HTERT RPE-1 (cell line): ENCODE data around the gene SNX18.
"Not testable (repeated sequence)": the region's sequence is repeated elsewhere in the genome, so short reads cannot be mapped to it uniquely, and the experiment has no call there.

Experiments
- in situ Hi-C: fragments of 300-500 bp; cut with MboI; formaldehyde crosslinking; loops from 4 replicates; pipeline ENCODE4 v1.14.3; 2020; ENCODE audit warnings: low sequenced_read_pairs

Gene SNX18, protein sequence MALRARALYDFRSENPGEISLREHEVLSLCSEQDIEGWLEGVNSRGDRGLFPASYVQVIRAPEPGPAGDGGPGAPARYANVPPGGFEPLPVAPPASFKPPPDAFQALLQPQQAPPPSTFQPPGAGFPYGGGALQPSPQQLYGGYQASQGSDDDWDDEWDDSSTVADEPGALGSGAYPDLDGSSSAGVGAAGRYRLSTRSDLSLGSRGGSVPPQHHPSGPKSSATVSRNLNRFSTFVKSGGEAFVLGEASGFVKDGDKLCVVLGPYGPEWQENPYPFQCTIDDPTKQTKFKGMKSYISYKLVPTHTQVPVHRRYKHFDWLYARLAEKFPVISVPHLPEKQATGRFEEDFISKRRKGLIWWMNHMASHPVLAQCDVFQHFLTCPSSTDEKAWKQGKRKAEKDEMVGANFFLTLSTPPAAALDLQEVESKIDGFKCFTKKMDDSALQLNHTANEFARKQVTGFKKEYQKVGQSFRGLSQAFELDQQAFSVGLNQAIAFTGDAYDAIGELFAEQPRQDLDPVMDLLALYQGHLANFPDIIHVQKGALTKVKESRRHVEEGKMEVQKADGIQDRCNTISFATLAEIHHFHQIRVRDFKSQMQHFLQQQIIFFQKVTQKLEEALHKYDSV

DNA sequence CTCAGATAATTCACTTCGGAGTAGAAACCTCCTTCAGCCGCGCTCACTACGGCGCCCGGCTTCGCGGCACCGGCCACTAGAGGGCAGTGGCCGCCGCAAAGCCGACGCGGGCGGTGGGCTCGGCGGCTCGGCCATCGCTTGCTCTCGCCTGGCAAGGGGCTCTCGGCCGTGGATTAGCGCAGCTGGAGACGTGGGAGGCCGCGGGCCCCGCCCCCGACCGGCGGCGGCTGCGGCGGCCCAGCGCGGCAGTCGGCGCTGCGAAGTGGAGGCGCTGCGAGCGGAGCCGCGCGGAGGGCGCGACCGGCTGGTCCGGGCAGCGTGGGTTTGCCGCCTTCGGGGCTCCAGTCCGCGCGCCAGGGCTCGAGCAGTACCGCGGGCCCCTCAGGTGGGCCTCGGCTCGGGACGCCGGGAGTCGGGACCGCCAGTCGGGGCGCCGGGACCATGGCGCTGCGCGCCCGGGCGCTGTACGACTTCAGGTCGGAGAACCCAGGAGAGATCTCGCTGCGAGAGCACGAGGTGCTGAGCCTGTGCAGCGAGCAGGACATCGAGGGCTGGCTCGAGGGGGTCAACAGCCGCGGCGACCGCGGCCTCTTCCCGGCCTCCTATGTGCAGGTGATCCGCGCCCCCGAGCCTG lies at the start of gene SNX18:
SNX18 (plus strand) TSS at position 248 of the 634 bp plus-strand sequence; CDS start at position 442, 194 bp downstream.
- in situ Hi-C loops = no loop called here

DNA sequence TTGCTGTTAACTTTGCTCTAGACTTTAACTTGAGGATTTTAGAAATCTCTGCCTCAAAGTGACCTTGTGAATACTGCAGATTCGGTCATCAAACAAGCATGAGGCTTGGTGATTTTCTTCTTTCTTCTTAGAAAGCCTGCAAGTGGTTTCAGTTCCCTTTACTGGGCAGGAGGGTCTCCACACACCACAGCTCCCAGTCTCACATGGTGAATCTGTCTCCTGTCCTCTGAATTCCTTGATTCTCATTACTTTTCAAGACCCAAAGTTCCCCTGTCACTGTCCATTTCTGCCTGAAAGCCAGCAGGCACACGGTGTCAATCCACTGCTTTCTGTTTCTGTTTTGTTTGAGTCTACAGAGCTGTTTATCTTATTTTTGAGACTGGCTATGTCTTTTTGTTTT lies 47.9 kb upstream of the SNX18 start:
- in situ Hi-C loops = no loop called here

DNA sequence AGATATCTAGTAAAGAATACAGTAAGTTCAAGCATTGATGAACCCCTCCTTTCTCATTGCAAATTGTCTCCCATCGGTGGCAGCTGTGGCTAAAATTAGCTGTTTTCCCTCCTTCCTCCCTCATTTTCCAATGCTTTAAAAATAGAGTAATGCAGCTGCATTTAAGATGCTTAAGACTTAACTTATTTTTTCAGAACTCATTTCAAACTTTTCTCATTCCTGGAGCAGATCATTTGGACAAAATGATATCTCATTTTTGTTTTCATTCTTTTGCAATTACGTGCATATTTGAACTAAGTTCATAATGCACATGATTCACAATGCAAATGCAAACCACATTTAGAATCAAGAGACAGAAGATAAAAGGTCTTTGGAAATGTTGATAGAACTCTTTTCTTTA lies 47.4 kb upstream of the SNX18 start:
- in situ Hi-C loops = no loop called here

DNA sequence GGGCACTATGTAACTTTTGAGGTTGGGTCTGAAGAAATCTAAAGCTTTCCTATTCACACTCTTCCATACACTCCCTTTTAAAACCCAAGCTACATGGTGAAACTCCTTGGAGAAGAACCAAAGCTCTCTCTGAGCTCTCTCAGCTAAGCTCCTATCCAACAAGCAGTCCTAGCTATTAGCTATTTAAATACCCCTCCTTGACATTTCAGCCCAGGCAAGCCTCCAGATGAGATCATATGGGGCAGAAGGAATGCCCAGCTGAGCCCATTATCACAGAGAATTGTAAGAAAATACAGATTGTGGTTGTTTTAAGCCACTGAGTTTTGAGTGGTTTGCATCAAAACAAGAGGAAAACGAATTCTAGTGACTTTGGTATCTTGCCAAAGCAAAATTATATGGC lies 46.9 kb upstream of the SNX18 start:
- in situ Hi-C loops = no loop called here

DNA sequence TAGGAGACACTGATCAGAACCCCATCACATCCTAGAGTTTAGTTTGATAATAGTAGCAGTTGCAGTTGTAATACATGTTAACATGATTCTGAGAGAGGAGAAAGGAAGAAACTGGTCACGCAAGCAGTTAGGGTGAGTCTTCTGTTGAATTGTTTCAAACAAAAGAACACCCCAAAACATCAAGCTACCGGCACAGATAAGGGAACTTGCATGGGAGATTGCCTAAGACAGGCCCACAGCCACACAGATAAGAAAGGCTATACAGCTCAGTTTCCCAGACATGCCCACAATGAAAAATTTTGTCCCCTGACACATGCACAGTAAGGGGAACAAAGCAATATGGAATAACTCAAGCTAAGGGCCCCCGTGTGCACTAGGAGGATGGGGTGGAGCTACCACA lies 46.2 kb upstream of the SNX18 start:
- in situ Hi-C loops = no loop called here

DNA sequence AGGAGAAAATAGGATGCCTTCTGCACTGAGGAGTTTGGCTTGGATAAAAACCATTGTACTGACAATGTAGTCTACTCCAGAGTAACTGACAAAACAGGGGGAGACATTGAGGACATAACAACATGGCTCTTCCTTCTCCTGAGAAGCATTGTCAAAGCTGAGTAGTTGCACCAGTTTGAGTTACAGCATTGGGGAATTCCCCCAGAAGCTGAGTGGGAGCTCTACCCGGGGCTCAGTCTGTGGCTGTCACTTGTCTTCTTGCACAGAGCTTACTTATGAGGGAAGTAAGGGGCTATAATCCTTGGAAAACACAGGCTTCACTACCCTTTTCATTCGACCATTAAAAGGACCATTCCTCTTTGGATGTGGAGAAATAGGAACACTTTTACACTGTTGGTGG lies 40.9 kb upstream of the SNX18 start:
- in situ Hi-C loops = no loop called here

DNA sequence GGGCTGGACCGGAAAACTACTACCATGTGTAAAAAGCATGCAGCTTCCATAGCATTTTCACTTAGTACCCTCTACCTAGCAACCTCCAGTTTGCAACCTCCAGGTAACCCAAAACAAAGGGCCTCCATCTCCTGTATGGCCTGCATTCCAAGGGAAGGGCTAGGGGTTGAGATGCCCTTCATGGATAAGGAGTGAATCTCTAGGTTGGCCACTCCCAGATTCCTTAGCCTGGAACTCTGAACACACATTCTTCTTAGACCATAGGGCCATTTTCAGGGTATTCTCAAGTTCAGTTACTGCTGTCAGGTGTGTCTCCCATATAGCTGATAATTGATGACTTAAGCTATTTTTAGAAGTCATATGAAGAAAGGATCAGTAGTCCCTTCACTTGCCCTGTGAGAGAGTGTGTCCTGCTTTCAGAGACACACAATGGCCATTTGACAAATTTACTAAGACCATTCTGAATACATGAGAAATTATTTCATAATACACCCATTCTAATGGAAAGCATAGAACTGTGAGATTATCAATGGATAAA lies 39.5 kb upstream of the SNX18 start:
- in situ Hi-C loops = no loop called here

DNA sequence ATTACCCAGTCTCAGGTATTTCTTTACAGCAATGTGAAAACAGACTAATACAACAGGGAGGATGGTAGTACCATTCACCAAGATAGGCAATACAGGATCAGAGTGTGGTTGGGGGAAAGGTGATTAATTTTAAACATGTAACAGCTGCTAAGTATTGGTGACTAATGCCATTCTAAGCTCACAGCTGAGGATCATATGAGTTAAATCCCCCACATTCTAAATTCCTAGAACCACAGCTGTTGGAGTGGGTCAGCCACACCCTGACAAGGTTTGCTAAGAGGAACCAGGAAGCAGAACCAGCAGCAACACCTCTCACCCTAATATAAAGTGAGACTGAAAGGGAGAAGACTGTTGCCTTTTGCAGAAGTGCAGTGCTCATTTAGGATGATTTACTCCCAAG lies 37.3 kb upstream of the SNX18 start:
- in situ Hi-C loops = no loop called here

DNA sequence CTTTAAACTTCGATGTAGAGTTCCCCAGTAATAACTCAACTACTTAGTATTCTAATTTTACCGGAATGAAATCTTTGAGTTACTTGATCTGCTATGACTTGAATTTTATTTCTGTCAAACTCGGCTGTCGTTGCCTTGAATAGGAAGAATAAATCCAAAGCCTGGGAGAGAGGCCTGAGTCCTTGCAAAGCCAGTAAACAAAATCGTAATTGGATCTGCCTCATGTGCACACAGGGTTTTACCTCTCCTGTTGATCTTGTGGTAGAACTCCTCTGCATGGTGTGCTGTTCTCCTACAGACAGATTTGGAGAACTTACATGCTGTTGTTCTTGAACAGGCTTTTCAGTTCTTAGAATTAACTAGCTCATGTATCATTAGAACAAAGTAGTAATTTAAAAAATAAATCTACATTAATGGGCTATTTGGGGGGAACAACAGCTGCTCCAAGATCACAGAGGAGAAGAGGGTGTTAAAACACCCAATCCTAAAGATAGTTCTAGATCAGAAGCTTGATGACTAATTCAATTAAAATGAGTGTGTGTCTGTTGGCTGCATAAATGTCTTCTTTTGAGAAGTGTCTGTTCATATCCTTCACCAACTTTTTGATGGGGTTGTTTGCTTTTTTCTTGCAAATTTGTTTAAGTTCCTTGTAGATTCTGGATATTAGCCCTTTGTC lies 33.2 kb upstream of the SNX18 start:
- in situ Hi-C loops = no loop called here

DNA sequence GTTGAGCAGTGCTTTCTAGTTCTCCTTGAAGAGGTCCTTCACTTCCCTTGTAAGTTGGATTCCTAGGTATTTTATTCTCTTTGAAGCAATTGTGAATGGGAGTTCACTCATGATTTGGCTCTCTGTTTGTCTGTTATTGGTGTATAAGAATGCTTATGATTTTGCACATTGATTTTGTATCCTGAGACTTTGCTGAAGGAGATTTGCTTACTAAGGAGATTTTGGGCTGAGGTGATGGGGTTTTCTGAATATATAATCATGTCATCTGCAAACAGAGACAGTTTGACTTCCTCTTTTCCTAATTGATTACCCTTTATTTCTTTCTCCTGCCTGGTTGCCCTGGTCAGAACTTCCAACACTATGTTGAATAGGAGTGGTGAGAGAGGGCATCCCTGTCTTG lies 31.9 kb upstream of the SNX18 start:
- in situ Hi-C loops = not testable (repeated sequence)

DNA sequence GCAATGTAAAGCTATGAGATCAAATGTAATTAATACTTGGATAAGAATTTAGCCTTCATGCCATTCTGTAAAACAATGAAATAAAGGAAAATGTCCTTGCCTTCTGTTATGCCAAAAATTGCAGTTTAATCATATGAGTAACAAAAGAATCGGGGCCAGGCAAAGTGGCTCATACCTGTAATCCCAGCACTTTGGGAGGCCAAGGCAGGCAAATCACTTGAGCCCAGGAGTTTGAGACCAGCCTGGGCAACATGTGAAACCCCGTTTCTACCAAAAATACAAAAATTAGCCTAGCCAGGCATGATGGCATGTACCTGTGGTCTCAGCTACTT lies 27.9 kb upstream of the SNX18 start:
- in situ Hi-C loops = not testable (repeated sequence)

DNA sequence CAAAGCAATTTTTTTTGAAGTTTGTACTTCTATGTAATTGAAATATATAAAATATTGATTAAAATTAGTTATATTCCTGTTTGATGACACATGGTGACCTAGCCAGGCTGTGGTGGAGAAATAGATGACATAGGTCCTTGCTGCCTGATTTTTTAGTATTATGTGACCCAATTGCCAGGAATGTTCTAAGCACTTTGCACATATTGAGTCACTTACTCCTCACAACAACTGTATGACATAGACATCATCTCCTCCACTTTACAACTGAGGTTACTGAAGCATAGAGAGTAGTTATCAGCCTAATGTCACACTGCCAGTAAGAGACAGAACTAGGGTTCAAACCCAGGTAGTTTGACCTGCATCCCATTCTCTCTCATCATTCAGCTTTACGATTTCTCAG lies 26.2 kb upstream of the SNX18 start:
- in situ Hi-C loops = no loop called here

DNA sequence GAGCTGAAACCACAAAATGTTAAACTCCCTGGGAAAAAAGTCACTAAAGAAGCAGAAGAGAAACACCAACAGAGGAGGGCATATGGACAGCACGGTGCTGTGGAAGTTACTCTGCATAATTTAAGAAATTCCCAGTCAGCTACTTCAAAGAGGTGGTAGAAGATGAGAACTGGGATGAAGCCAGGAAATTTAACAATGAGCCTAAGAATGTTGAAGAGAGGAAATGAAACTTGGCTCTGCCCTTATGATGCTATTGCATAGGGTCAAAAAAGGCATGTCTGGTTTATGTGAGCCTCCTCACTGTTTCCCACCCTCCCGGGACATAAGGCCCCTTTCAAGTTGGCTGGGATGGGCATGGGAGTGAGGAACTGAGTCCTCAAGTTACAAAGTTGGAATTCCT lies 25.4 kb upstream of the SNX18 start:
- in situ Hi-C loops = no loop called here

DNA sequence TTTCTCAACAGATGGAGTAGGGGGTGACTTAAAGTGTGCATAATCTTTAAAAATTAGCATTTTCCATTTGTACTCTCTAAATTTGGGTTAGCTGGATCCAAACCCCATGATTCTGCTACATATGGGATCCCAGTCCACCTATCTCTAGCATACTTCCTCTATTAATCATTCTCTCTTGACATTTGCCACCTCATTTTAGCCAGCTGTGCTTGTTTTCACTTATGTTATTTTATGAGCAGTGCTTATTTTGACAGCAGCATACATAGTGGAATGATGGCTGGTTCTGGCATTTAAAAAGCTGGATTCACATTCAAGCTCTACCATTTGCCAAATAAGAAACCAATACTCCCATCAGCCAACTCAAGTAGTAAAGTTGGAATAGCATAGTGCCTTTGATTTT lies 22.5 kb upstream of the SNX18 start:
- in situ Hi-C loops = no loop called here

DNA sequence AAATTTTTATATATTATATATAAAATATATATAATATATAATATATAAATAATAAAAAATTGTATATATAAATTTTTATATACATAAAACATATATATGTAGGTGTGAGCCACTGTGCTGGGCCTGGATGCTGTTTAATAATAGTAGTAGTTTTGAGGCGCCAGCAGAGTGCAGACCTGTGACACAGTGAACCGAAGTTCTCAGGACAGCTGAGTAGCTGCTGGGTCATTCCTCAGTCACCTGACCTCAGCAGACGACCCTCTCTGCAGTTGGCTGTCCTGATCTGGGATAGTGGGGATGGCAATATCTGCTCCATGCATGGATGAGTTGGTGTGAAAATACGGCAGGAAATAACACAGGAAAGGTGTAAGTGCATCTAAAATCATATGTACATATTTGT lies 3.3 kb upstream of the SNX18 start:
- in situ Hi-C loops = no loop called here

DNA sequence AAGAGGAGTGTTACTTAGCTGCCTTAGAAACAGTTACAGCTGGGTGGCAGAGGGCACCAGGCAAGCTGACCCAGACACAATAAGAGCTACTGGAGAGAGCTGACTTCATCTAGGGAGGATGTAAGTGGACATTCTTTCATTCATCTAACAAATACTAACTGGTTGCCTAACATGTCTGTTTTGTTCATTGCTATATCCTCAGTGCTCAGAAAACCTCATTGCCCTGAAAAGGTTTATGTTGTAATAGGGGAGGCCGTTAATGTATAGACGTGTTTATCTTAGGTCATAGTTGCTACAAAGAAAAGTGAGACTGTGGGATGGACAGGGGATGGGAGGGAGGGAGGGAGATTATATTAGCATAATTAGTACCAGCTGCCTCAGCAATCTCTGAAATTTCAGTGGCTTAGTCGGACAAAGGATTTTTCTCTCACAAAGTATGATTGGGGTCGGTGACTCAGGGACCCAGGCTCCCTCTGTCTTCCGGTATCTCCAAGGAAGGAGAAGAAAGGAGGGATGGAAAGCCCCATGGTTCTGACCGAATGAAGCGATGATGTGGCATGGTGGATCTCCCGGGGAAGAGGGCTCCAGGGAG lies 2.6 kb upstream of the SNX18 start:
- in situ Hi-C loops = no loop called here

DNA sequence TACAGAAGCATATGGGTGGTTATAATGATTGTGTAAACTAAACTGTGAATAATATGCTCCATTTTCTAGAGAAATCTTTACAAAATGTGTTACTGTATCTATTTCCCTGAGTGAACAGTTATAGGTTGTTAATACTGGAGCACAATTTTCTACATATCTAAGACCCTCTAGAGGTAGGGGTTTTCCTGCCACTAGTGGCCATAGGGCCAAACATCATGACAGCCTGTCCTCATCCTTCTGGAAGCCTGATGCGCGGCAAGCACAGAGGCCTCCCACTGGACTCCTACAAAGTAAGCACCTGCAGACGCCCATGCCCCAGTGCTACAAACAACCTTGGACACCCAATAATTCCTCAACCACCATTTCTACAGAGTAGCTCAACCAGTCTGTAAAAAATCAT lies 1.9 kb upstream of the SNX18 start:
- in situ Hi-C loops = no loop called here

DNA sequence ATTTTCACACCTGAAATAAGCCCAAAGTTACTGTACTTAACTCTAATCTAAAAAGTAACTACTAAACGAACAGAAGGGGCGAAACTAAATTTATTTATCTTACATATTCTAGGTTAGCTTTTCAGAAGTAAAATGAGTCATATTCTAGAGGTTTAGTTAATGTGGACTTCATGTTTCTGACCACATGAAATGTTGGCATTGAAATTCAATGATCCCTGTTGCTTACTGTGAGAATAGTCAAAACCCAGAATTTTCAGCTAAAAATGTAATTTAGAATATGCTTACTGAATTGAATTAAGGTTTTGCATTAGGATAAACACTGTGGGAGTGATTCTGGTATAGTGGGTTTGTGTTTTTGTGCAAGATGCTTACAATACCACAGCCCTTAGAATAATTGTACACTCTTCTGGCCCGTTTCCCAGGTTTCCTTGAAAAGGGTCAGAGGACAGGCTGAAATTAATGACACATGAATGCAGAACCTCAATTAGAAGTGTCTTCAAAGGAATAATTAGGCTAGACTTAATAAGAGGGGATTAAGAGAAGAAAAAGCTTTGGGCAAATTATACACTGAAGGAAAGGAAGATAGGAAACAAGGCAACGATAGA lies 1.4 kb upstream of the SNX18 start:
- in situ Hi-C loops = no loop called here

DNA sequence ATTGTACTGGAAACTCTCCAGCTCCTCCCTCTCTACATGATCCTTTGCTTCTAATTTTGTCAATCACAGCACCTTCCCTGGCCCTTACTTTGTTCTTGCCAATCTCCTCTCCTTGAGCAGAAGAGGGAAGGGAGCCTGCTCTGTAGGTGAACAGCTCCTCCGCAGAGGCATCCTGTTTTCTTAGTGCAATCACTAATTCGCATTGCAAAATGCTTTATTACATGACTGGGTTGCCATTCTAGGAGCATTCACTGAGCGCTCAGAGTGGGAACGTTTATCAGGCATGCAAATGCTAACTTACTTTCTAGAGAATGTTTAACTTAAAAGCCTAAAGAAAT lies 416 bp upstream of the SNX18 start:
- in situ Hi-C loops = no loop called here

DNA sequence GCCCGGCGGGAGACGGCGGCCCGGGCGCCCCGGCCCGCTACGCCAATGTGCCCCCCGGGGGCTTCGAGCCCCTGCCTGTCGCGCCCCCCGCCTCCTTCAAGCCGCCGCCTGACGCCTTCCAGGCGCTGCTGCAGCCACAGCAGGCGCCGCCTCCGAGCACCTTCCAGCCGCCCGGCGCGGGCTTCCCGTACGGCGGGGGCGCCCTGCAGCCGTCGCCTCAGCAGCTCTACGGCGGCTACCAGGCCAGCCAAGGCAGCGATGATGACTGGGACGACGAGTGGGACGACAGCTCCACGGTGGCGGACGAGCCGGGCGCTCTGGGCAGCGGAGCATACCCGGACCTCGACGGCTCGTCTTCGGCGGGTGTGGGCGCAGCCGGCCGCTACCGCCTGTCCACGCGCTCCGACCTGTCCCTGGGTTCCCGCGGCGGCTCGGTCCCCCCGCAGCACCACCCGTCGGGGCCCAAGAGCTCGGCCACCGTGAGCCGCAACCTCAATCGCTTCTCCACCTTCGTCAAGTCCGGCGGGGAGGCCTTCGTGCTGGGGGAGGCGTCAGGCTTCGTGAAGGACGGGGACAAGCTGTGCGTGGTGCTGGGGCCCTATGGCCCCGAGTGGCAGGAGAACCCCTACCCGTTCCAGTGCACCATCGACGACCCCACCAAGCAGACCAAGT lies 723 bp downstream of the SNX18 start:
- in situ Hi-C loops = no loop called here
